Aorta (tissue), 5 donors: Measurements from ENCODE around the gene TMEM179. TPM values are rescaled to one million over a fixed set of nuclear protein-coding genes. Genes with fewer than 3 reads are reported as not detected.
"Not testable (repeated sequence)": the region's sequence is repeated elsewhere in the genome, so short reads cannot be mapped to it uniquely, and the experiment has no call there.

Experiments
- ATAC-seq: fragments of 200-7000 bp; cut with Tn5 transposase; one replicate; pipeline ENCODE4 v1.9.1; 2022; ENCODE audit warnings: moderate library complexity; ENCODE audit not compliant: low FRiP score
- DNase-seq, 2 donors: peaks; one replicate each; pipeline ENCODE4 v3.0.0-alpha.2; 2020
- H3K27ac ChIP-seq, 2 donors: one replicate each; pipeline ENCODE4 v1.5.1; 2013; ENCODE audit warnings: low read length in 2 of 2, mild to moderate bottlenecking in 2 of 2, moderate library complexity in 2 of 2, control low read depth in 1 of 2, inconsistent platforms in 1 of 2, low read depth in 1 of 2
- H3K27me3 ChIP-seq, 2 donors: one replicate each; pipeline ENCODE4 v1.6.1; 2013; ENCODE audit warnings: control low read depth in 1 of 2, low read length in 1 of 2, mild to moderate bottlenecking in 1 of 2, moderate library complexity in 1 of 2; ENCODE audit not compliant: insufficient read depth in 2 of 2, control insufficient read depth in 1 of 2
- H3K36me3 ChIP-seq, 2 donors: one replicate each; pipeline ENCODE4 v1.6.1; 2013; ENCODE audit warnings: control low read depth in 1 of 2, low read length in 1 of 2, mild to moderate bottlenecking in 1 of 2; ENCODE audit not compliant: insufficient read depth in 2 of 2, control insufficient read depth in 1 of 2
- H3K4me1 ChIP-seq, 2 donors: one replicate each; pipeline ENCODE4 v1.6.1; 2013; ENCODE audit warnings: low read length in 2 of 2, control low read depth in 1 of 2, mild to moderate bottlenecking in 1 of 2, moderate library complexity in 1 of 2; ENCODE audit not compliant: insufficient read depth in 2 of 2, control insufficient read depth in 1 of 2
- H3K4me3 ChIP-seq, 2 donors: one replicate each; pipeline ENCODE4 v1.5.1; 2013; ENCODE audit warnings: low read length in 2 of 2, control low read depth in 1 of 2, mild to moderate bottlenecking in 1 of 2
- H3K9me3 ChIP-seq: one replicate; pipeline ENCODE4 v1.6.1; 2013; ENCODE audit warnings: mild to moderate bottlenecking, low read length; ENCODE audit not compliant: control insufficient read depth
- WGBS, 2 donors: extraction: QIAGEN DNeasy Blood & Tissue Kit; methylation state at CpG; one replicate each; pipeline ENCODE4 v1.1.7; 2013; 5-methylcytosine and 5-hydroxymethylcytosine counted together
- intact Hi-C, 2 donors: fragments of 100-400 bp; cut with DNase I; formaldehyde crosslinking; loops; one replicate each; pipeline versions ENCODE4 v1.14.2 to v1.15.0; 2022
- polyA plus RNA-seq, 2 donors: library from polyadenylated mRNA; stranded (reverse); fragments of 200-250 nt; gene quantifications; one replicate each; pipeline ENCODE4 v1.2.3, GENCODE V29; 2013
- total RNA-seq, 2 donors: library from RNA; stranded (reverse); fragmentation: NEBNext Ultra II Directional; extraction: Animal tissue kit (Norgen Biotek cat#: 25700); gene quantifications; one replicate each; pipeline ENCODE4 v1.2.1, GENCODE V29; 2021
- donor health status: healthy with polysubstance abuse.
- donor health status: Bipolar disorder and iron deficiency.
- donor health status: DM: no; HTN: no; CAD: no.
- donor health status: DM: no; HTN: no; CAD: no.
- donor health status: DM: yes; HTN: yes; CAD: no.

The TMEM179 gene
- total and polyA plus RNA-seq, 4 donors, result not detected

GRCh38 chr14:104639471-104639870, 34.9 kb upstream of the TMEM179 start:
- Histone ChIP-seq H3K9me3 (no peaks in the 10 kb centered on the region), H3K4me3 (no peak overlapping the region), H3K27ac (no peak overlapping the region), H3K27me3 (no peaks in the 10 kb centered on the region), H3K36me3 (no peaks in the 10 kb centered on the region), H3K4me1 (no peaks in the 10 kb centered on the region)
- DNase-seq (no peak), ATAC-seq (no peak)
- intact Hi-C loops, result loop anchor here (2.0 to 10.0 kb wide), 4 partner anchors 502 to 562 kb away; partner anchors contain the start of genes ASPG (in 1 of the 2) and KIF26A (in 1 of the 2)
- WGBS, 2 donors, result 53 to 60% methylated on average over 5 of the region's 5 CpGs

- H3K9me3 ChIP-seq, result no peaks in the 10 kb centered on the region
- no peaks in the 10 kb centered on the region for H3K27me3 ChIP-seq
- no peak overlapping the region for H3K27ac ChIP-seq
- no peaks in the 10 kb centered on the region for H3K4me1 ChIP-seq
- DNase-seq, result no peak
- intact Hi-C loops, result loop anchor here (2.0 to 10.0 kb wide), 4 partner anchors 502 to 562 kb away; partner anchors contain the start of genes ASPG (in 1 of the 2) and KIF26A (in 1 of the 2)
- H3K36me3 ChIP-seq, result no peaks in the 10 kb centered on the region
- no peak overlapping the region for H3K4me3 ChIP-seq
- WGBS, 2 donors, result 71 to 74% methylated on average over 13 of the region's 13 CpGs
- no peak for ATAC-seq
These were observed 34.4 kb upstream of the TMEM179 start for GRCh38 chr14:104638927-104639450.

- Histone ChIP-seq H3K9me3 (no peaks in the 10 kb centered on the region), H3K27me3 (no peaks in the 10 kb centered on the region), H3K36me3 (no peaks in the 10 kb centered on the region), H3K4me3 (no peak overlapping the region), H3K4me1 (no peaks in the 10 kb centered on the region), H3K27ac (no peak overlapping the region)
- WGBS, 2 donors, result 27 to 30% methylated on average over 12 of the region's 12 CpGs
- no peak for DNase-seq
- intact Hi-C loops, result loop anchor here (2.0 to 10.0 kb wide), 4 partner anchors 501 to 561 kb away; partner anchors contain the start of genes ASPG (in 1 of the 2) and KIF26A (in 1 of the 2)
- ATAC-seq, result no peak
These were observed 33.6 kb upstream of the TMEM179 start for GRCh38 chr14:104638190-104638589.

- intact Hi-C loops, result loop anchor here (2.0 to 10.0 kb wide), 4 partner anchors 500 to 560 kb away; partner anchors contain the start of genes ASPG (in 1 of the 2) and KIF26A (in 1 of the 2)
- Histone ChIP-seq H3K27me3 (no peaks in the 10 kb centered on the region), H3K9me3 (no peaks in the 10 kb centered on the region), H3K4me3 (no peak overlapping the region), H3K27ac (no peak overlapping the region), H3K36me3 (no peaks in the 10 kb centered on the region), H3K4me1 (no peaks in the 10 kb centered on the region)
- DNase-seq (no peak), ATAC-seq (no peak)
- 76% methylated on average over 5 of the region's 5 CpGs for WGBS, 2 donors
These were observed 33.0 kb upstream of the TMEM179 start for GRCh38 chr14:104637546-104638003.

GRCh38 chr14:104636846-104637545, 32.4 kb upstream of the TMEM179 start:
- intact Hi-C loops, result loop anchor here (5.0 to 10.0 kb wide), 3 partner anchors 500 to 560 kb away; partner anchors contain the start of genes ASPG (in 1 of the 2) and KIF26A (in 1 of the 2)
- H3K4me3 ChIP-seq, H3K27ac ChIP-seq, H3K36me3 ChIP-seq, H3K4me1 ChIP-seq, DNase-seq, ATAC-seq, H3K27me3 ChIP-seq, H3K9me3 ChIP-seq: not testable (repeated sequence)
- 85 to 86% methylated on average over 25 to 39 of the region's 39 CpGs for WGBS, 2 donors

GRCh38 chr14:104636131-104636530, 31.6 kb upstream of the TMEM179 start:
- Histone ChIP-seq H3K27me3 (no peaks in the 10 kb centered on the region), H3K4me3 (no peak overlapping the region), H3K4me1 (no peaks in the 10 kb centered on the region), H3K27ac (no peak overlapping the region), H3K36me3 (no peaks in the 10 kb centered on the region), H3K9me3 (no peaks in the 10 kb centered on the region)
- WGBS, 2 donors, result 84 to 92% methylated on average over 11 of the region's 11 CpGs
- DNase-seq, result no peak
- ATAC-seq, result no peak
- intact Hi-C loops, result loop anchor here (5.0 to 10.0 kb wide), 3 partner anchors 499 to 559 kb away; partner anchors contain the start of genes ASPG (in 1 of the 2) and KIF26A (in 1 of the 2)

- ATAC-seq (no peak), DNase-seq (no peak)
- no peak overlapping the region for H3K4me3 ChIP-seq
- H3K9me3 ChIP-seq, result no peaks in the 10 kb centered on the region
- intact Hi-C loops, result loop anchor here (5.0 to 10.0 kb wide), 3 partner anchors 498 to 558 kb away; partner anchors contain the start of genes ASPG (in 1 of the 2) and KIF26A (in 1 of the 2)
- no peak overlapping the region for H3K27ac ChIP-seq
- no peaks in the 10 kb centered on the region for H3K4me1 ChIP-seq
- no peaks in the 10 kb centered on the region for H3K36me3 ChIP-seq
- WGBS, 2 donors, result 77 to 84% methylated on average over 13 to 14 of the region's 14 CpGs
- H3K27me3 ChIP-seq, result no peaks in the 10 kb centered on the region
These were observed 31.1 kb upstream of the TMEM179 start for GRCh38 chr14:104635717-104636116.

- intact Hi-C loops, result loop anchor here (5.0 to 10.0 kb wide), 4 partner anchors 63 to 558 kb away; partner anchors contain the start of genes ASPG (in 1 of the 2) and KIF26A (in 1 of the 2)
- DNase-seq (no peak), ATAC-seq (no peak)
- H3K4me1 ChIP-seq, result no peaks in the 10 kb centered on the region
- H3K27ac ChIP-seq, result no peak overlapping the region
- H3K4me3 ChIP-seq, result no peak overlapping the region
- H3K36me3 ChIP-seq, result no peaks in the 10 kb centered on the region
- no peaks in the 10 kb centered on the region for H3K9me3 ChIP-seq
- H3K27me3 ChIP-seq, result no peaks in the 10 kb centered on the region
- WGBS, 2 donors, result 87 to 88% methylated on average over 26 of the region's 26 CpGs
These were observed 30.5 kb upstream of the TMEM179 start for GRCh38 chr14:104634886-104635570.
